HepG2 (cell line): ENCODE data around the gene RBBP8NL. TPM values are rescaled to one million over a fixed set of nuclear protein-coding genes. Genes with fewer than 3 reads are reported as not detected.

ENCODE experiments used
- ATAC-seq: fragments of 200-7000 bp; cut with Tn5 transposase; 3 replicates; pipeline ENCODE4 v1.9.1; 2020; ENCODE audit warnings: mild to moderate bottlenecking, moderate library complexity
- BruUV-seq: library from RNA; stranded (reverse); fragments of 400-500 nt; replicated peaks from 2 replicates; lab custom pipeline; 2021; lab: Mats Ljungman, UMichigan
- CTCF ChIA-PET: fragments of 300-600 bp; formaldehyde crosslinking; extraction: SDS; loops from one replicate; lab custom pipeline; 2021; ENCODE audit warnings: low total read pairs, inconsistent platforms, low intra/inter-chr PET ratio; lab: Yijun Ruan, JAX
- POLR2A ChIA-PET: fragments of 350-600 bp; sonication (Branson Sonifier 250); formaldehyde crosslinking; loops from one replicate; lab custom pipeline; 2020; ENCODE audit warnings: antibody characterized with exemption, inconsistent platforms; lab: Yijun Ruan, JAX
- DNase-seq: peaks from one replicate; pipeline ENCODE4 v3.0.0-alpha.2; 2015; ENCODE audit warnings: low spot score
- FAIRE-seq: peaks from 3 replicates; lab custom pipeline; 2011; peaks lifted over from hg19 to GRCh38; lab: Jason Lieb, UNC
- H2AFZ ChIP-seq: one replicate; pipeline ENCODE4 v1.6.1; 2011; ENCODE audit warnings: low read length, inconsistent platforms
- H3K27ac ChIP-seq: fragments of 300-600 bp; 3 replicates; pipeline ENCODE4 v1.8.0; 2011; ENCODE audit warnings: mixed run types, mild to moderate bottlenecking, mixed read lengths, low read length, inconsistent platforms; ENCODE audit not compliant: insufficient read depth; ENCODE audit errors: extremely low read length
- H3K27me3 ChIP-seq, 2 experiments: fragments of 200-600 bp in 1 of 2; 2 replicates in 1 of 2; 3 replicates in 1 of 2; pipeline versions ENCODE4 v1.6.0 to v1.8.0; 2011; ENCODE audit warnings: low read length in 2 of 2, mild to moderate bottlenecking in 2 of 2, moderate library complexity in 2 of 2, inconsistent platforms in 1 of 2; ENCODE audit not compliant: insufficient read depth in 2 of 2, control insufficient read depth in 1 of 2
- H3K36me3 ChIP-seq, 2 experiments: fragments of 200-600 bp in 1 of 2; replicated peaks in 1 of 2; 2 replicates in 1 of 2; 3 replicates in 1 of 2; pipeline versions ENCODE4 v1.5.1 to v1.8.0; 2011; ENCODE audit warnings: low read length in 2 of 2, inconsistent platforms in 1 of 2; ENCODE audit not compliant: insufficient read depth in 2 of 2, control insufficient read depth in 1 of 2
- H3K4me1 ChIP-seq: 2 replicates; pipeline ENCODE4 v1.5.1; 2012; ENCODE audit warnings: low read length, inconsistent platforms; ENCODE audit not compliant: insufficient read depth
- H3K4me2 ChIP-seq: 2 replicates; pipeline ENCODE4 v1.6.0; 2011; ENCODE audit warnings: low read depth, low read length, inconsistent platforms
- H3K4me3 ChIP-seq, 3 experiments: fragments of 200-600 bp in 1 of 3; sonication (generic), shearing (Covaris generic) in 1 of 3; replicated peaks in 1 of 3; 2 replicates each; pipeline ENCODE4 v1.5.1; 2011 to 2016; ENCODE audit warnings: low read length in 3 of 3, inconsistent platforms in 2 of 3, low read depth in 2 of 3, mild to moderate bottlenecking in 2 of 3, control low read depth in 1 of 3, mixed read lengths in 1 of 3; ENCODE audit not compliant: insufficient read depth in 1 of 3
- H3K79me2 ChIP-seq: one replicate; pipeline ENCODE4 v1.6.1; 2011; ENCODE audit warnings: low read length, inconsistent platforms; ENCODE audit not compliant: insufficient read depth
- H3K9ac ChIP-seq: 2 replicates; pipeline ENCODE4 v1.6.0; 2011; ENCODE audit warnings: mild to moderate bottlenecking, low read depth, low read length, inconsistent platforms; ENCODE audit not compliant: insufficient read depth
- H3K9me3 ChIP-seq: 2 replicates; pipeline ENCODE4 v1.5.1; 2012; ENCODE audit warnings: mild to moderate bottlenecking, low read length
- H4K20me1 ChIP-seq: 2 replicates; pipeline ENCODE4 v1.6.0; 2011; ENCODE audit warnings: inconsistent platforms, mild to moderate bottlenecking, low read length, moderate library complexity; ENCODE audit not compliant: insufficient read depth
- KAT8 ChIP-seq: IDR thresholded peaks from 2 replicates; pipeline ENCODE4 v1.6.1; 2016; ENCODE audit warnings: missing genetic modification reagents, missing compliant biosample characterization
- NFE2L2 ChIP-seq: fragments of 150-350 bp; IDR thresholded peaks from 2 replicates; pipeline ENCODE4 v1.6.1; 2014; ENCODE audit warnings: low read length
- ZNF350 ChIP-seq: sonication (generic); formaldehyde crosslinking; IDR thresholded peaks from 2 replicates; pipeline ENCODE4 v1.4.0; 2020; ENCODE audit warnings: mild to moderate bottlenecking, low read depth, missing genetic modification reagents, borderline replicate concordance
- WGBS: methylation state at CpG from one replicate; pipeline ENCODE4 v1.1.6; 2017; ENCODE audit warnings: low lambda C conversion rate; 5-methylcytosine and 5-hydroxymethylcytosine counted together
- in situ Hi-C: cut with HindIII; loops from 2 replicates; pipeline ENCODE4 v1.10.0; 2017; ENCODE audit warnings: low pct_unique_long_range_greater_than_20kb; ENCODE audit not compliant: extremely low pct_ligation_motif_present
- intact Hi-C: fragments of 100-400 bp; cut with micrococcal nuclease; formaldehyde crosslinking; loops from one replicate; pipeline ENCODE4 v1.10.0; 2022; ENCODE audit not compliant: unreplicated experiment
- polyA plus RNA-seq, 8 experiments: library from polyadenylated mRNA; depleted of rRNA in 3 of 8; stranded (reverse) in 7 of 8; unstranded in 1 of 8; fragments of >200 nt; fragmentation: Illumina TruSeq in 4 of 8; extraction: Trizol in 4 of 8; gene quantifications; 2 replicates each; pipeline versions ENCODE4 v1.2.1 to v1.2.3, GENCODE V29; 2011 to 2016; ENCODE audit warnings: low read depth in 4 of 8, missing spikeins in 1 of 8, mixed read lengths in 1 of 8; ENCODE audit not compliant: insufficient read depth in 1 of 8
- total RNA-seq, 5 experiments: library from RNA; depleted of rRNA; stranded (reverse); fragments of >200 nt; fragmentation: Illumina TruSeq; extraction: Trizol; gene quantifications; 2 replicates each; pipeline ENCODE4 v1.2.3, GENCODE V29; 2016; ENCODE audit warnings: low read depth in 1 of 5
- TF ChIP-seq, protein P1 (sequence below): sonication (generic); formaldehyde crosslinking; IDR thresholded peaks from 2 replicates; pipeline ENCODE4 v1.5.1; 2020; ENCODE audit warnings: missing genetic modification reagents, mild to moderate bottlenecking, borderline replicate concordance
- TF ChIP-seq, protein P2 (sequence below): sonication (generic); formaldehyde crosslinking; IDR thresholded peaks from 2 replicates; pipeline ENCODE4; 2020; ENCODE audit warnings: missing genetic modification reagents, mild to moderate bottlenecking, borderline replicate concordance
- TF ChIP-seq, protein P3 (sequence below): sonication (generic); formaldehyde crosslinking; IDR thresholded peaks from 2 replicates; pipeline ENCODE4 v1.9.0; 2022; ENCODE audit warnings: low read depth, missing genetic modification reagents
- TF ChIP-seq, protein P4 (sequence below): sonication (generic); formaldehyde crosslinking; IDR thresholded peaks from 2 replicates; pipeline ENCODE4 v1.5.0; 2020; ENCODE audit warnings: missing genetic modification reagents, mild to moderate bottlenecking, borderline replicate concordance
- TF ChIP-seq, protein P5 (sequence below): sonication (generic); formaldehyde crosslinking; conservative IDR thresholded peaks from 2 replicates; pipeline ENCODE4 v1.8.0; 2022; ENCODE audit warnings: missing genetic modification reagents
- TF ChIP-seq, protein P6 (sequence below): sonication (generic); formaldehyde crosslinking; IDR thresholded peaks from 2 replicates; pipeline ENCODE4 v1.4.0; 2020; ENCODE audit warnings: missing genetic modification reagents
- TF ChIP-seq, protein P7 (sequence below): sonication (generic); formaldehyde crosslinking; IDR thresholded peaks from 2 replicates; pipeline ENCODE4 v1.8.1; 2023; ENCODE audit warnings: mild to moderate bottlenecking, inconsistent platforms, moderate library complexity, missing genetic modification reagents, borderline replicate concordance

The RBBP8NL gene
- total and polyA plus RNA-seq, 2 of the 13 experiments (the other 11 are each of a cell fraction or from before 2014, with no cell fraction given), result 0.69 to 0.86 TPM

DNA sequence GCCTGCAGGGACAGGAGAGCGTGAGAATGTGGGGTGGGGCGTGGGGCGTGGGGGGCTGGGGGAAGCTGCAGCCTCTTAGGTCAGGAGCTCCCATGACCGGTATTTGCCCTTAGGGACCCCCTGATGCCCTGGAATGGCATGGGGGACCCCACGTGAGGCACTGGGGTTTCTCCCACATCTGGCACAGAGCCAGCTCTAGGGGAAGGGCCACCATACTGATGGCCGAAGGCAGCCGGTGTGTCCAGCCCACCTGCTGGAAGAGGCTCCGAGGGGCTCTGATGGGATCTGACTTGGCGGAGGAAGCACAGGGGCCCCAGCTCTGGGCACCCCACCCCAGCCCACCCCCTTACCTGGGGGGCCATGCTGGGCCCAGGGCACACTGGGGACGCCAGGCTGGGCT is 37.7 kb upstream of the RBBP8NL start:
- no peak for DNase-seq
- peaks cover 21 to 52% of the 10 kb centered on the region in 2 experiments for H3K27me3 ChIP-seq
- no peak for ATAC-seq
- H3K4me2 ChIP-seq, result no peak overlapping the region
- no peaks in the 10 kb centered on the region for H4K20me1 ChIP-seq
- in situ Hi-C loops (no loop called here), intact Hi-C loops (no loop called here)
- H3K79me2 ChIP-seq, result no peaks in the 10 kb centered on the region
- H3K9ac ChIP-seq, result no peak overlapping the region
- H3K9me3 ChIP-seq, result no peaks in the 10 kb centered on the region
- WGBS, result 59% methylated on average over 4 of the region's 10 CpGs
- TF ChIP-seq NFE2L2 (no peak), KAT8 (CRISPR knock-in tag) (no peak), ZNF350 (CRISPR knock-in tag) (no peak)
- TF ChIP-seq, protein P1, sequence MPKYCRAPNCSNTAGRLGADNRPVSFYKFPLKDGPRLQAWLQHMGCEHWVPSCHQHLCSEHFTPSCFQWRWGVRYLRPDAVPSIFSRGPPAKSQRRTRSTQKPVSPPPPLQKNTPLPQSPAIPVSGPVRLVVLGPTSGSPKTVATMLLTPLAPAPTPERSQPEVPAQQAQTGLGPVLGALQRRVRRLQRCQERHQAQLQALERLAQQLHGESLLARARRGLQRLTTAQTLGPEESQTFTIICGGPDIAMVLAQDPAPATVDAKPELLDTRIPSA (CRISPR knock-in tag), result no peak
- TF ChIP-seq, protein P2, sequence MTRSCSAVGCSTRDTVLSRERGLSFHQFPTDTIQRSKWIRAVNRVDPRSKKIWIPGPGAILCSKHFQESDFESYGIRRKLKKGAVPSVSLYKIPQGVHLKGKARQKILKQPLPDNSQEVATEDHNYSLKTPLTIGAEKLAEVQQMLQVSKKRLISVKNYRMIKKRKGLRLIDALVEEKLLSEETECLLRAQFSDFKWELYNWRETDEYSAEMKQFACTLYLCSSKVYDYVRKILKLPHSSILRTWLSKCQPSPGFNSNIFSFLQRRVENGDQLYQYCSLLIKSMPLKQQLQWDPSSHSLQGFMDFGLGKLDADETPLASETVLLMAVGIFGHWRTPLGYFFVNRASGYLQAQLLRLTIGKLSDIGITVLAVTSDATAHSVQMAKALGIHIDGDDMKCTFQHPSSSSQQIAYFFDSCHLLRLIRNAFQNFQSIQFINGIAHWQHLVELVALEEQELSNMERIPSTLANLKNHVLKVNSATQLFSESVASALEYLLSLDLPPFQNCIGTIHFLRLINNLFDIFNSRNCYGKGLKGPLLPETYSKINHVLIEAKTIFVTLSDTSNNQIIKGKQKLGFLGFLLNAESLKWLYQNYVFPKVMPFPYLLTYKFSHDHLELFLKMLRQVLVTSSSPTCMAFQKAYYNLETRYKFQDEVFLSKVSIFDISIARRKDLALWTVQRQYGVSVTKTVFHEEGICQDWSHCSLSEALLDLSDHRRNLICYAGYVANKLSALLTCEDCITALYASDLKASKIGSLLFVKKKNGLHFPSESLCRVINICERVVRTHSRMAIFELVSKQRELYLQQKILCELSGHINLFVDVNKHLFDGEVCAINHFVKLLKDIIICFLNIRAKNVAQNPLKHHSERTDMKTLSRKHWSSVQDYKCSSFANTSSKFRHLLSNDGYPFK (CRISPR knock-in tag), result no peak
- TF ChIP-seq, protein P3, sequence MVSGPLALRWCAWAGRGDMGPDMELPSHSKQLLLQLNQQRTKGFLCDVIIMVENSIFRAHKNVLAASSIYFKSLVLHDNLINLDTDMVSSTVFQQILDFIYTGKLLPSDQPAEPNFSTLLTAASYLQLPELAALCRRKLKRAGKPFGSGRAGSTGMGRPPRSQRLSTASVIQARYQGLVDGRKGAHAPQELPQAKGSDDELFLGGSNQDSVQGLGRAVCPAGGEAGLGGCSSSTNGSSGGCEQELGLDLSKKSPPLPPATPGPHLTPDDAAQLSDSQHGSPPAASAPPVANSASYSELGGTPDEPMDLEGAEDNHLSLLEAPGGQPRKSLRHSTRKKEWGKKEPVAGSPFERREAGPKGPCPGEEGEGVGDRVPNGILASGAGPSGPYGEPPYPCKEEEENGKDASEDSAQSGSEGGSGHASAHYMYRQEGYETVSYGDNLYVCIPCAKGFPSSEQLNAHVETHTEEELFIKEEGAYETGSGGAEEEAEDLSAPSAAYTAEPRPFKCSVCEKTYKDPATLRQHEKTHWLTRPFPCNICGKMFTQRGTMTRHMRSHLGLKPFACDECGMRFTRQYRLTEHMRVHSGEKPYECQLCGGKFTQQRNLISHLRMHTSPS (CRISPR knock-in tag), result no peak
- TF ChIP-seq, protein P4, sequence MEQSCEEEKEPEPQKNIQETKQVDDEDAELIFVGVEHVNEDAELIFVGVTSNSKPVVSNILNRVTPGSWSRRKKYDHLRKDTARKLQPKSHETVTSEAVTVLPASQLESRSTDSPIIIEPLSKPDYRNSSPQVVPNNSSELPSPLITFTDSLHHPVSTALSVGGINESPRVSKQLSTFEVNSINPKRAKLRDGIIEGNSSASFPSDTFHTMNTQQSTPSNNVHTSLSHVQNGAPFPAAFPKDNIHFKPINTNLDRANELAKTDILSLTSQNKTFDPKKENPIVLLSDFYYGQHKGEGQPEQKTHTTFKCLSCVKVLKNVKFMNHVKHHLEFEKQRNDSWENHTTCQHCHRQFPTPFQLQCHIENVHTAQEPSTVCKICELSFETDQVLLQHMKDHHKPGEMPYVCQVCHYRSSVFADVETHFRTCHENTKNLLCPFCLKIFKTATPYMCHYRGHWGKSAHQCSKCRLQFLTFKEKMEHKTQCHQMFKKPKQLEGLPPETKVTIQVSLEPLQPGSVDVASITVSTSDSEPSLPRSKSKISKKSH (CRISPR knock-in tag), result no peak
- TF ChIP-seq, protein P5, sequence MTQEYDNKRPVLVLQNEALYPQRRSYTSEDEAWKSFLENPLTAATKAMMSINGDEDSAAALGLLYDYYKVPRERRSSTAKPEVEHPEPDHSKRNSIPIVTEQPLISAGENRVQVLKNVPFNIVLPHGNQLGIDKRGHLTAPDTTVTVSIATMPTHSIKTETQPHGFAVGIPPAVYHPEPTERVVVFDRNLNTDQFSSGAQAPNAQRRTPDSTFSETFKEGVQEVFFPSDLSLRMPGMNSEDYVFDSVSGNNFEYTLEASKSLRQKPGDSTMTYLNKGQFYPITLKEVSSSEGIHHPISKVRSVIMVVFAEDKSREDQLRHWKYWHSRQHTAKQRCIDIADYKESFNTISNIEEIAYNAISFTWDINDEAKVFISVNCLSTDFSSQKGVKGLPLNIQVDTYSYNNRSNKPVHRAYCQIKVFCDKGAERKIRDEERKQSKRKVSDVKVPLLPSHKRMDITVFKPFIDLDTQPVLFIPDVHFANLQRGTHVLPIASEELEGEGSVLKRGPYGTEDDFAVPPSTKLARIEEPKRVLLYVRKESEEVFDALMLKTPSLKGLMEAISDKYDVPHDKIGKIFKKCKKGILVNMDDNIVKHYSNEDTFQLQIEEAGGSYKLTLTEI, result no peak
- TF ChIP-seq, protein P6, sequence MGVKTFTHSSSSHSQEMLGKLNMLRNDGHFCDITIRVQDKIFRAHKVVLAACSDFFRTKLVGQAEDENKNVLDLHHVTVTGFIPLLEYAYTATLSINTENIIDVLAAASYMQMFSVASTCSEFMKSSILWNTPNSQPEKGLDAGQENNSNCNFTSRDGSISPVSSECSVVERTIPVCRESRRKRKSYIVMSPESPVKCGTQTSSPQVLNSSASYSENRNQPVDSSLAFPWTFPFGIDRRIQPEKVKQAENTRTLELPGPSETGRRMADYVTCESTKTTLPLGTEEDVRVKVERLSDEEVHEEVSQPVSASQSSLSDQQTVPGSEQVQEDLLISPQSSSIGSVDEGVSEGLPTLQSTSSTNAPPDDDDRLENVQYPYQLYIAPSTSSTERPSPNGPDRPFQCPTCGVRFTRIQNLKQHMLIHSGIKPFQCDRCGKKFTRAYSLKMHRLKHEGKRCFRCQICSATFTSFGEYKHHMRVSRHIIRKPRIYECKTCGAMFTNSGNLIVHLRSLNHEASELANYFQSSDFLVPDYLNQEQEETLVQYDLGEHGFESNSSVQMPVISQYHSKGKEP, result no peak
- TF ChIP-seq, protein P7, sequence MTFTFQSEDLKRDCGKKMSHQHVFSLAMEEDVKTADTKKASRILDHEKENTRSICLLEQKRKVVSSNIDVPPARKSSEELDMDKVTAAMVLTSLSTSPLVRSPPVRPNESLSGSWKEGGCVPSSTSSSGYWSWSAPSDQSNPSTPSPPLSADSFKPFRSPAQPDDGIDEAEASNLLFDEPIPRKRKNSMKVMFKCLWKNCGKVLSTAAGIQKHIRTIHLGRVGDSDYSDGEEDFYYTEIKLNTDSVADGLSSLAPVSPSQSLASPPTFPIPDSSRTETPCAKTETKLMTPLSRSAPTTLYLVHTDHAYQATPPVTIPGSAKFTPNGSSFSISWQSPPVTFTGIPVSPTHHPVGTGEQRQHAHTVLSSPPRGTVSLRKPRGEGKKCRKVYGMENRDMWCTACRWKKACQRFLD, result no peak
- H2AFZ ChIP-seq, result no peak overlapping the region
- no TSS peak for BruUV-seq
- ChIA-PET CTCF (no interaction called here), POLR2A (no interaction called here)
- no peaks in the 10 kb centered on the region for H3K4me1 ChIP-seq
- H3K4me3 ChIP-seq, result no peak overlapping the region
- no peak for FAIRE-seq
- H3K36me3 ChIP-seq, result no peaks in the 10 kb centered on the region
- H3K27ac ChIP-seq, result no peak overlapping the region
